Calu3 (cell line): ENCODE data around the gene DMD. TPM values are rescaled to one million over a fixed set of nuclear protein-coding genes. Genes with fewer than 3 reads are reported as not detected.

Experiments used
- BruUV-seq: library from RNA; stranded (reverse); fragments of 400-500 nt; replicated peaks from 2 replicates; lab custom pipeline; 2021; lab: Mats Ljungman, UMichigan
- CTCF ChIA-PET: fragments of 300-600 bp; sonication (Branson Sonifier 250); formaldehyde crosslinking; loops from one replicate; lab custom pipeline; 2022; ENCODE audit warnings: antibody characterized with exemption; lab: Charles Lee
- DNase-seq: peaks from one replicate; pipeline ENCODE4 v3.0.0; 2022
- H3K27ac Mint-ChIP-seq: one replicate; pipeline ENCODE4 v1.8.0; 2022; ENCODE audit warnings: mixed read lengths; ENCODE audit not compliant: unreplicated experiment
- H3K27me3 Mint-ChIP-seq: one replicate; pipeline ENCODE4 v1.8.0; 2022; ENCODE audit warnings: mixed read lengths; ENCODE audit not compliant: unreplicated experiment
- H3K36me3 Mint-ChIP-seq: one replicate; pipeline ENCODE4 v1.8.0; 2022; ENCODE audit warnings: mild to moderate bottlenecking, moderate library complexity, mixed read lengths; ENCODE audit not compliant: insufficient read depth, unreplicated experiment
- H3K4me1 Mint-ChIP-seq: one replicate; pipeline ENCODE4 v1.8.0; 2022; ENCODE audit warnings: mild to moderate bottlenecking, low read depth, mixed read lengths; ENCODE audit not compliant: unreplicated experiment
- H3K4me3 Mint-ChIP-seq: one replicate; pipeline ENCODE4 v1.8.0; 2022; ENCODE audit warnings: mild to moderate bottlenecking, low read depth, moderate library complexity, mixed read lengths; ENCODE audit not compliant: unreplicated experiment
- H3K9me3 Mint-ChIP-seq: one replicate; pipeline ENCODE4 v1.8.0; 2022; ENCODE audit warnings: low read depth, mixed read lengths; ENCODE audit not compliant: unreplicated experiment
- CTCF ChIP-seq: fragments of 200-600 bp; IDR thresholded peaks from one replicate; pipeline ENCODE4 v1.8.0; 2022; ENCODE audit warnings: antibody characterized with exemption; ENCODE audit not compliant: unreplicated experiment
- intact Hi-C: fragments of 100-400 bp; cut with micrococcal nuclease; formaldehyde crosslinking; loops from one replicate; pipeline ENCODE4 v1.10.0; 2022; ENCODE audit not compliant: unreplicated experiment
- total RNA-seq: library from RNA; stranded (reverse); gene quantifications from 2 replicates; pipeline ENCODE4 v1.2.3, GENCODE V29; 2022

The DMD gene
- total RNA-seq, 1 experiment from 2014 or later = 11.6 TPM

- Mint-ChIP-seq H3K9me3 (no peaks in the 10 kb centered on the region), H3K4me3 (no peak overlapping the region), H3K36me3 (no peaks in the 10 kb centered on the region), H3K4me1 (no peaks in the 10 kb centered on the region), H3K27me3 (no peaks in the 10 kb centered on the region), H3K27ac (no peak overlapping the region)
- intact Hi-C loops = no loop called here
- no TSS peak for BruUV-seq
- no peak for DNase-seq
- CTCF ChIA-PET = no interaction called here
- TF ChIP-seq CTCF = no peak
Measured at GRCh38 chrX:31318866-31319265, 1892.5 kb downstream of the DMD start.

GRCh38 chrX:31316340-31316991, 1894.9 kb downstream of the DMD start:
- intact Hi-C loops = no loop called here
- no peaks in the 10 kb centered on the region for H3K27me3 Mint-ChIP-seq
- DNase-seq = no peak
- CTCF ChIA-PET = no interaction called here
- no peak overlapping the region for H3K4me3 Mint-ChIP-seq
- H3K4me1 Mint-ChIP-seq = no peaks in the 10 kb centered on the region
- H3K36me3 Mint-ChIP-seq = no peaks in the 10 kb centered on the region
- no peak overlapping the region for H3K27ac Mint-ChIP-seq
- no TSS peak for BruUV-seq
- H3K9me3 Mint-ChIP-seq = no peaks in the 10 kb centered on the region
- no peak for TF ChIP-seq CTCF

- Mint-ChIP-seq H3K4me1 (no peaks in the 10 kb centered on the region), H3K9me3 (no peaks in the 10 kb centered on the region), H3K36me3 (no peaks in the 10 kb centered on the region), H3K27ac (no peak overlapping the region), H3K27me3 (no peaks in the 10 kb centered on the region), H3K4me3 (no peak overlapping the region)
- intact Hi-C loops = no loop called here
- DNase-seq = no peak
- CTCF ChIA-PET = no interaction called here
- no TSS peak for BruUV-seq
- no peak for TF ChIP-seq CTCF
Measured at GRCh38 chrX:31314921-31315320, 1896.4 kb downstream of the DMD start.

GRCh38 chrX:31307952-31308351, 1903.4 kb downstream of the DMD start:
- Mint-ChIP-seq H3K4me3 (no peak overlapping the region), H3K27ac (no peak overlapping the region), H3K9me3 (no peaks in the 10 kb centered on the region), H3K36me3 (no peaks in the 10 kb centered on the region), H3K4me1 (no peaks in the 10 kb centered on the region), H3K27me3 (no peaks in the 10 kb centered on the region)
- DNase-seq = no peak
- TF ChIP-seq CTCF = no peak
- BruUV-seq = no TSS peak
- CTCF ChIA-PET = no interaction called here
- intact Hi-C loops = no loop called here
